Measurements from ENCODE around the gene ZNF280B. TPM values are rescaled to one million over a fixed set of nuclear protein-coding genes. Genes with fewer than 3 reads are reported as not detected.
A peak's percentile ranks its signal among the peaks of the same experiment; 100 is the strongest.

The ZNF280B gene
- total and polyA plus RNA-seq, 9 of the 15 experiments (the other 6 are each of a cell fraction or from before 2014, with no cell fraction given) = 7.7 to 29.9 (median 20.0) TPM

GRCh38 chr22:22486132-22486899, 22.2 kb downstream of the ZNF280B start:
- H3K9me1 ChIP-seq (ENCODE audit: control insufficient read depth, insufficient read depth, low read length) = no peaks in the 10 kb centered on the region
- no peaks in the 10 kb centered on the region for H3K9me3 ChIP-seq (replicated peaks; ENCODE audit: control insufficient read depth, insufficient read depth, low read depth, low read length)
- DNase-seq (ENCODE audit: extremely low read depth in 1 of 4, low spot score in 3 of 4) (peak in 1 of 4 experiments; percentile 35), FAIRE-seq (no peak), ATAC-seq (peak; percentile 21)
- H3K27ac ChIP-seq (ENCODE audit: extremely low read depth, low read depth, low read length) = no peak overlapping the region
- no TSS peak for BruUV-seq (replicated peaks)
- H3K4me1 ChIP-seq (replicated peaks in 1 of 2; ENCODE audit: control insufficient read depth in 2 of 2, insufficient read depth in 2 of 2, low read length in 2 of 2) = no peaks in the 10 kb centered on the region
- H3K9ac ChIP-seq (ENCODE audit: insufficient read depth in 1 of 2, low read depth in 2 of 2, low read length in 2 of 2) = no peak overlapping the region
- peaks cover 61% of the 10 kb centered on the region for H3K36me3 ChIP-seq (ENCODE audit: control insufficient read depth, insufficient read depth, low read length)
- no peak overlapping the region for H3K4me2 ChIP-seq (ENCODE audit: insufficient read depth, low read length)
- H3K4me3 ChIP-seq = no peak overlapping the region
- POLR2A ChIA-PET = interaction anchor here (0.7 to 5.4 kb wide), 22 partner anchors 9 to 263 kb away, joined by 3 to 38 read pairs (median 4); partner anchors contain the start of genes PRAME, ZNF280A and ZNF280B
- 86% methylated on average over 4 of the region's 4 CpGs for WGBS (ENCODE audit: insufficient coverage, low coverage, missing lambda C conversion rate)
- in situ Hi-C loops (cut with MboI) (no loop called here), intact Hi-C loops (cut with micrococcal nuclease) (no loop called here)
- no peaks in the 10 kb centered on the region for H3K27me3 ChIP-seq (ENCODE audit: control insufficient read depth in 2 of 2, insufficient read depth in 2 of 2, low read length in 2 of 2)
- CTCF ChIA-PET (ENCODE audit: low intra/inter-chr PET ratio) = no interaction called here
- no peaks in the 10 kb centered on the region for H3K79me2 ChIP-seq (ENCODE audit: control insufficient read depth, insufficient read depth, low read length)
- H2AFZ ChIP-seq (ENCODE audit: low read depth, low read length) = no peak overlapping the region
- no peaks in the 10 kb centered on the region for H4K20me1 ChIP-seq (replicated peaks; ENCODE audit: control insufficient read depth, insufficient read depth, low read length)
- TF ChIP-seq, protein P1, sequence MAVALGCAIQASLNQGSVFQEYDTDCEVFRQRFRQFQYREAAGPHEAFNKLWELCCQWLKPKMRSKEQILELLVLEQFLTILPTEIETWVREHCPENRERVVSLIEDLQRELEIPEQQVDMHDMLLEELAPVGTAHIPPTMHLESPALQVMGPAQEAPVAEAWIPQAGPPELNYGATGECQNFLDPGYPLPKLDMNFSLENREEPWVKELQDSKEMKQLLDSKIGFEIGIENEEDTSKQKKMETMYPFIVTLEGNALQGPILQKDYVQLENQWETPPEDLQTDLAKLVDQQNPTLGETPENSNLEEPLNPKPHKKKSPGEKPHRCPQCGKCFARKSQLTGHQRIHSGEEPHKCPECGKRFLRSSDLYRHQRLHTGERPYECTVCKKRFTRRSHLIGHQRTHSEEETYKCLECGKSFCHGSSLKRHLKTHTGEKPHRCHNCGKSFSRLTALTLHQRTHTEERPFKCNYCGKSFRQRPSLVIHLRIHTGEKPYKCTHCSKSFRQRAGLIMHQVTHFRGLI (CRISPR knock-in tag; IDR thresholded peaks at IDR 0.05) = no peak
- TF ChIP-seq TEAD1 (CRISPR knock-in tag; IDR thresholded peaks at IDR 0.05) = no peak
- no peak for TF ChIP-seq ZNF263 (CRISPR knock-in tag; IDR thresholded peaks at IDR 0.05; ENCODE audit: borderline replicate concordance)
- no peak for TF ChIP-seq SETDB1 (IDR thresholded peaks at IDR 0.05; ENCODE audit: low read length)
- no peak for TF ChIP-seq POU5F1 (IDR thresholded peaks at IDR 0.05; ENCODE audit: borderline replicate concordance, low read depth, low read length, partially characterized antibody)
- no peak for TF ChIP-seq HNRNPH1 (optimal IDR thresholded peaks at IDR 0.05; ENCODE audit: low read depth, low read length)
- no peak for TF ChIP-seq ADNP (tag; IDR thresholded peaks at IDR 0.05)
- TF ChIP-seq BRD4 (IDR thresholded peaks at IDR 0.05) = no peak
- TF ChIP-seq MAFF (IDR thresholded peaks at IDR 0.05; ENCODE audit: low read length) = peak; percentile 36; the same call in 1 of the 2 replicates
- TF ChIP-seq CBX1 (IDR thresholded peaks at IDR 0.05; ENCODE audit: low read depth) = no peak
- peak; percentile 1; the same call in 1 of the 2 replicates for TF ChIP-seq MAFK (IDR thresholded peaks at IDR 0.05; ENCODE audit: low read length)
- TF ChIP-seq ZEB2 (IDR thresholded peaks at IDR 0.05) = no peak
- TF ChIP-seq ELF2 (CRISPR knock-in tag; IDR thresholded peaks at IDR 0.05) = no peak
- no peak for TF ChIP-seq SRF (CRISPR knock-in tag; IDR thresholded peaks at IDR 0.05)
- no peak for TF ChIP-seq DMBX1 (CRISPR knock-in tag; IDR thresholded peaks at IDR 0.05; ENCODE audit: borderline replicate concordance)
- no peak for TF ChIP-seq PHF20 (IDR thresholded peaks at IDR 0.05; ENCODE audit: partially characterized antibody)
- TF ChIP-seq ZFP1 (CRISPR knock-in tag; IDR thresholded peaks at IDR 0.05) = no peak
- TF ChIP-seq USF2 (CRISPR knock-in tag; IDR thresholded peaks at IDR 0.05) = no peak
- no peak for TF ChIP-seq MEF2D (tag; conservative IDR thresholded peaks at IDR 0.05; ENCODE audit: low read depth)
- TF ChIP-seq, protein P2, sequence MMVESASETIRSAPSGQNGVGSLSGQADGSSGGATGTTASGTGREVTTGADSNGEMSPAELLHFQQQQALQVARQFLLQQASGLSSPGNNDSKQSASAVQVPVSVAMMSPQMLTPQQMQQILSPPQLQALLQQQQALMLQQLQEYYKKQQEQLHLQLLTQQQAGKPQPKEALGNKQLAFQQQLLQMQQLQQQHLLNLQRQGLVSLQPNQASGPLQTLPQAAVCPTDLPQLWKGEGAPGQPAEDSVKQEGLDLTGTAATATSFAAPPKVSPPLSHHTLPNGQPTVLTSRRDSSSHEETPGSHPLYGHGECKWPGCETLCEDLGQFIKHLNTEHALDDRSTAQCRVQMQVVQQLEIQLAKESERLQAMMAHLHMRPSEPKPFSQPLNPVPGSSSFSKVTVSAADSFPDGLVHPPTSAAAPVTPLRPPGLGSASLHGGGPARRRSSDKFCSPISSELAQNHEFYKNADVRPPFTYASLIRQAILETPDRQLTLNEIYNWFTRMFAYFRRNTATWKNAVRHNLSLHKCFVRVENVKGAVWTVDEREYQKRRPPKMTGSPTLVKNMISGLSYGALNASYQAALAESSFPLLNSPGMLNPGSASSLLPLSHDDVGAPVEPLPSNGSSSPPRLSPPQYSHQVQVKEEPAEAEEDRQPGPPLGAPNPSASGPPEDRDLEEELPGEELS (CRISPR knock-in tag; IDR thresholded peaks at IDR 0.05; ENCODE audit: borderline replicate concordance) = no peak

Data from K562 (cell line).